ENCODE data around the gene SERGEF.
A peak's percentile ranks its signal among the peaks of the same experiment; 100 is the strongest.

SERGEF gene

GRCh38 chr11:18012906-18013781 lies at the start of gene SERGEF:
Gene SERGEF (minus strand): TSS chr11:18013047. CDS start chr11:18013010, 37 bp downstream.
- DNase-seq, result peak; percentile 94

DNA sequence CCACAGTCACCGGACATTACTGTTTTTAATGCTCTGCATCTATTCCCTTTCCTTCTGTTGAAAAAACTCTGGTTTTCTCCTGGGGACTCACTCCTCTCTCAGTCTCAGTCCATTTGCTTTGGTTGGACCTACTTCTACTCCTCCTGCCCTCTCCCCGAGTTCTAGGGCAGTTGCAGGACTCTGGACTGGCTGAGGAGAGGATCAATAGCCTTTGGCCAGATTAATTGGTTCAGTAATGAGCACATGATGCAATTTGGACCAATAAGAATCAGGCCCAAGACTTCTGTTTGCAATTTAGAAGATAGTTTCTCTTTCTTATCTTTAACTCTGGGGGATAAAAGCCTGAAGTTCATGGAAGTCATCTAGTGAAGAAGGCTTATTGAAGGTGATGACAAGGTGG lies 48.5 kb upstream of the SERGEF start:
- no peak for DNase-seq

GRCh38 chr11:18056561-18057181 lies 43.8 kb upstream of the SERGEF start:
- DNase-seq, result no peak

GRCh38 chr11:18054511-18055103 lies 41.8 kb upstream of the SERGEF start:
- DNase-seq, result no peak

DNA sequence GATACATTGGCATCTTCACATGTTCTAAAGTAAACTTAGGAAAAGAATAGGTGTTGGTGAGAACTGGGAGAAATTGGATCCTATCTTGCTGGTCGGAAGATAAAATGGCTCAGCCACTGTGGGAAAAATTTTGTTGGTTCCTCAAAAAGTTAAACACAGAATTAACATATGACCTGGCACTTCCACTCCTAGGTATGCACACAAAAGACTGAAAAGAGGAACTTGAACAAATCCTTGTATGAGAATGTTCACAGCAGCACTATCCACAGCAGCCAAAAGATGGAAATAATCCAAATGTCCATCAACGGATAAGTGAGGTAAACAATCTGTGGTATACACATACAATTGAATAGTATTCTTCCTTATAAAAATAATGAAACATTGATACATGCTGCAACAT lies 38.0 kb upstream of the SERGEF start:
- DNase-seq, result no peak

DNA sequence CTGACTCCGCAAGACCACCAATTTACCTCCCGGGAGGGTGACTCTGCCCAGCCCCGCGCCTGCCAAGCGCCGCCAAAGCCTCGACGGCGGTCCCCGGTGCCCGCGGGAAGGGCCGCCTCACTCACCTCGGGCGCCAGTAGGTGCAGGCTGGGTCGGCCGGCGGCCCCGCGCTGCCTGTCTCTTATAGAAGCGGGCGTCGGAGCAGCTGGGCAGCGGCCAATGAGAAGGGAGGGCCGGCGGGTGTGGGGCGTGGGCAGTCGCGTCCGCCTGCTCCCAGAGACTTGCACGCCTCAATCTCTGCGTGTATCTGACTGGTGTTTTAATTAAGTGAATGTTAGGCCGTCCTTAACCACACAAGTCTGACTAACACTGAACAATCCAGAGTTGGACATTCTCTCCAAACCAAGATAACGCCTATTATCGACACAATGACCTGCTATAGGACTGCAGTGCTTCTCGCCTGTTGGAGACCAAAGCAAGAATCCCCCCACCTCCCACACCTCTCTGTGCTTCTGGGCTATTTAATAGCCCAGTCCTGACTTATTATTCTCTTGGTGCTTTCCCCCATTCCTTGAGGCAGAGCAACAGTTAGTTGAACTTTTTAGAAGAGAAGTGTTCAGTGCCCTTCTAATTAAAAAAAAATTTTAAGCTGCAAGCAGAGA lies 33.4 kb upstream of the SERGEF start, which contains the start of gene TPH1:
TPH1 (minus strand) TSS at position 154 of the 662 bp plus-strand sequence. CDS start 5,507 bp downstream, outside the sequence.
- no peak for DNase-seq

DNA sequence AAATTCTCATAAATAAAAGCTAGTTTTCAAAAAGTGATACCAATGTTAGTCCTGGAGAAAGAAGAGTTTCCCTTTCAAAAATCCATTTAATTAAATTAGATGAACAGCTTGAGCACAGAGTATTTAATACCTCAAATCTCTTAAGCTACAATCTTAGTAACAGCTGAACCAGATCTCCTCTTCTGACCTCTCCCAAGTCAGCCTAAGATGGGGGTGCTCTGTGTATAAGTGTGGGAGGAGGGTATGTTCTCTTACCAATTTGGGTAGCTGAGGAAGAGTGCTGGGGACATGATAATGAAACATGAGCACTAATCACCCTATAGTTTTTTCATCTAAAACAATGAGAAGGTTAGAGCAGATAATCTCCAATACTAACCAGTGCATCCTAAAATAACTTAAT lies 23.6 kb upstream of the SERGEF start:
- DNase-seq, result no peak

DNA sequence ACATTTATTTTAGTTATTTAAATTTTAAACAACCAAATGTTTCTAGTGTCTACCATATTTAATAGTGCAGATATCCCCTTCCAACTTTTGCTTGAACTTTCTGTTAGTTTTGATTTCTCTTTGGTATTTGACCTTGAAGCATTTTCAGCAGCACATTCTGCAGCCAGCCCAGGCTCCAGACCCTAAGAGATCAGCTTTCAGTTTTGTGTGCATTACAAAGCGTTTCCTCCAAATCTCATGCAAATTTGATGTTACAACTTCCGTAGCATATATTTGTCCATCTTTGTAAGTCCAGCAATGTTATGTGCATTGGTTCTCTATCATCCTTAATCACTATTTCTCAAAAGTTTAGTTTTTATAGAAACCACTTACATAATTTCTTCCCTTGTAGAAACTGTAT lies 14.6 kb upstream of the SERGEF start:
- DNase-seq, result no peak

GRCh38 chr11:18022419-18022818 lies 9.6 kb upstream of the SERGEF start:
- DNase-seq, result no peak

- no peak for DNase-seq
Observed at GRCh38 chr11:18019650-18020049, 6.8 kb upstream of the SERGEF start.

- DNase-seq, result no peak
Observed at GRCh38 chr11:18016789-18017188, 3.9 kb upstream of the SERGEF start.

- no peak for DNase-seq
Observed at GRCh38 chr11:18014876-18015275, 2.0 kb upstream of the SERGEF start.

DNA sequence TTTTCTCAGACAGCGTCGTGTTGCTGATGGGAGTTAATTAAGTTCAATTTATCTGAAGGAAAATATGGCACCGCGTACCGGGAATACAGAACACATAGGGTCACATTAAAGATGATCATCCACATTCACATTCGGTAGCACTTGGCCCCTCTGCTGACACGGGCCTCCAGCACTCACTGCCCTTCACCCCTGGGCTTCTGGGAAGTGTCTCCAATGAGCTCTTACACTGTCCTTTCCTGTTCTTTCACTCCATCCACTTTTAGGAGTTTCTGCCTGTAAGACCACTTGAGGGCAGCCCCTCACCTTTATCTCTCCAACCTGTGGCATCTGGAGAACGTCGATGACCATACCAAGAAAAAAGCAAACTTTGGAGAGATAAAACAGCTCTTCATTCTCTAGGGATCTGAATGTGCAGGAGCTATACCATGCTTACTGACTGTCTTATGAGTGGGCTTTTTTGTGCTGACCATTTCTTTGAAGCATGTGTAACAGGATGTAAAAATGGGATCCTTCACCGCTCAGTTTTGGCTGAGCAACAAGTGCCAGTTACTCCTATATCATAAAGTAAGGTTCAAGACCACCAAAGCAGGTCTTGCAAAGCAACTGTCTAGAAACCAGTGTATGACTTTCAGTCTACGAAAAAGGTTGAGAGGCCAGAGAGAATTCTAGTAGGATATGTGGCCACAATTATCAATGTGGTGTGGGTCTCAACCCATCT lies 1.1 kb upstream of the SERGEF start:
- no peak for DNase-seq

GRCh38 chr11:18012122-18012905 lies 533 bp downstream of the SERGEF start:
- DNase-seq, result no peak

DNA sequence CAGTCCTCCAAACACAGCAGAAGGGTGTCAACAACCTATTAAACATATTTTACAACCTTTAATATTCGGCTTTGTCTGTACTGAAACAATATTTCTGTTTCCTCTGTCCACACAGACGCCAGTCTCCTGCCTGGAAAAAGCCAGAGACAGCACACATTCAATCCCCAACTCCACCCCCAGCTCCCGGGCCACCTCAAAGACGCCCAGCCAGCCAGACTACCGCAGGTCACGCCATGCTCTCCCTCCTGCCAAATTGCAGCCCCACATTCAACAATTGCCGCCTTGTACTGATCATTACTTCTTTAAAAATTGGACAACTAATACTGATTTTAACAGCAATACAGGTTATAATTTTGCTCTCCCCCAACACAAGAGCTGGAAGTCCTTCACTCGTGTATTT lies 1.2 kb downstream of the SERGEF start:
- DNase-seq, result no peak

DNA sequence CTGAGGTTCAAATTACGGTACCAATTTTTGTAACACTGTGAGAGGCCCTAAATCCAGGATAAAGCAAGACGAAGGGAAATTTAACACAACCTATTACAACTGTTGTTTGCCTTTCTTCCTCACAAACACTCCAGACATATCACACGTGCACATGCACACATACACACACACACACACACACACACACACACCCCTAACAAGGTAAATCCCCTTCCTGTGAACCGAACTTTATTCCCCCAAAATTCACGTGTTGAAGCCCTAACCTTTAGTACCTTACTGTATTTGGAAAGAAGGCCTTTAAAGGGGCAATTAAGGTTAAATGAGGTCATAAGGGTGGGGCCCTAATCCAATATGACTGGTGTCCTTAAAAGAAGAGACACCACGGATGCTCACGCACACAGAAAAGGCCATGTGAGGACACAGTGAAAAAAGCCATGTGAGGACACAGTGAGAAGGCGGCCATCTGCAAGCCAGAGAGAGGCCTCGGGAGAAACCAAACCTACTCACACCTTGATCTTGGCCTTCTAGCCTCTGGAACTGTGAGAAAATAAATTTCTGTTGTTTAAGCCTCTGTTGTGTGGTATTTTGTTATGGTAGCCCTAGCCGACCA lies 1.8 kb downstream of the SERGEF start:
- no peak for DNase-seq

- no peak for DNase-seq
Observed at GRCh38 chr11:18010121-18010670, 2.7 kb downstream of the SERGEF start.

DNA sequence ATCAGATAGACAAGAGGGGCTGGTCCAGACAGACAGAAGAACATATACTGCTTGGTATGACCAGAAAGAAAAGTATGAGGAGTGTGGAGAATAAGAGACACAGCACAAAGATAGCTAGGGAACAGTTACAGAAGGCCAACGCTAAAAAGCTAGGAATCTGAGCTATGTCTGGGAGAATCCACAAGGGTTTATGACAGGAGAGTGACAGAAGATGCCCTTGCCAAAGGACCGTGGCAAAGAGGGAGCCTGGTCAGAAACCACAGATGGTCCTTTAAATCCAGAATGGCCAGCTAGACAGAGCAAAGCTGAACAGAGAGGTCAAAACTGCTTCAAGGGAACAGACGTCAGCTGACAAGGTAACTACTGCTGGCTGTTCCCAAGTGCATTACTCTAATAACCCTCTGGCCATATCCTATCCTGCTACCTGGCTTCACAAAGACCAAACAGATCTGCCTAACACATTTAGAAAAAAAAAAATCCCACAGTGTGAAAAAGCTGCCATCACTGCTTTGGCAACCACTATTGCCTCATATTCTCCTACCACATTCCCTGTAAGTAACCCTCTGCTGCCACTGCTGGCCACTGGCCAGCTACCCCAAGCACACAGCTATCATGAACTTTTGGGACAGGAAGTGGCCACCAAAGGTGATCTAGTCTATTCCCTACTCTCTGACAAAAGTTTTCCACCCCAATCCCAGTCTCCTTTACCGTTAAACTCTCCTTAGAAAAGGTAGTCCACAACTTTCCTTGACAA lies 7.3 kb downstream of the SERGEF start:
- DNase-seq, result no peak

DNA sequence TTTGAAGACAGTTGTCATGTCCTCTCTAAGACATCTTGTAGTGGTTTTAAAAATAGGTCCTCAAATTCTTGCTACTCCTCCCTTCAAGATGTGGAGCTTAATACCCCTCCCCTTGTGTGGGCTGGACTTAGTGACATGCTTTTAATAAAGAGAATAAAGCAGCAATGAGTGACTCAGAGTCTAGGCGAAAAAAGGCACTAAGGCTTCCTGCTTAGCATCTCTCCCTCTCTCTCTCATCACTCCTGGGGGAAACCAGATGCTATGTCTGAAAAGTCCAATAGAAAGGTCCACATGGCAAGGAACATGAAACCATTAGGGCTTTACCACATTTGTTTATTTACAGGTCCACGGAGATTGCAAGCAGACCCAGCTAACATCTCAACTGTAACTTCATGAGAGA lies 11.7 kb downstream of the SERGEF start:
- no peak for DNase-seq

GRCh38 chr11:18000760-18001159 lies 12.1 kb downstream of the SERGEF start:
- no peak for DNase-seq
